GM18499 (cell line): Measurements from ENCODE around the gene GALNS.

Experiments used
- ATAC-seq: cut with Tn5 transposase; IDR thresholded peaks from one replicate; pipeline ENCODE4 v1.9.1; 2021; ENCODE audit warnings: moderate number of reproducible peaks; ENCODE audit not compliant: insufficient read depth, unreplicated experiment

Gene GALNS

DNA sequence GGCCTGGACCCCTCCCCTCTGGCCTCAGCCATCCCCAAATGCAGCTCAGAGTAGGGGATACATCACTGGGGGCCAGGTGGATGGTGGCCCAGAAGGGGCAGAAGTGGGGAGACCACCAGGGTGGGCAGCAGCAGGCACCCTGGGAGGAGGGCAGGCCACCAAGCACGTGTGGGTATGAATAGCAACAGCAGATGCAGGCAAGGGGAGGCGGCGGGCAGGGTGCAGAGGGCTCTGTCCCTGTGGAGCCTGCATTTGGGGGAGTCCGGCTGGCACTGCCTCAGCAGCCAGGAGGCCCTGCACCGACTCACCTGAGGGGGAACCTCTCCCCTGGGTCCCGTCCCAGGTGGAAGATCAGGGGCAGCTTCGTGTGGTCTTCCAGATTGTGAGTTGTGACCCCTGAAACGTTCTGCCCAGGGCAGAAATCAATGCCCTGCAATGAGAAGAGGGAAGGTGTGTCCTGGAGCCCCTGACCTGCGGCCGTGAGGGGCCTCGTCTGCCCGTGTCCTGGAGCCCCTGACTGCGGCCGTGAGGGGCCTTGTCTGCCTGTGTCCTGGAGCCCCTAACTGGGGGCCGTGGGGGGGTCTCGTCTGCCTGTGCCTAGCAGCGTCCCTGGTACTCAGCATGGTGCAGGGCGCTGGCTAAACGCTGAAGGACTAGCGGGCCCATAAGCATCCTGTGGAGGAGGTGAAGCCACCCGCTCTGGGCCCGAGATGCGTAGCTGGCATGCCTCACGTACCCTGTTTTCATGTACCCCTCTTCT, 34.3 kb downstream of the GALNS start:
- no peak for ATAC-seq

DNA sequence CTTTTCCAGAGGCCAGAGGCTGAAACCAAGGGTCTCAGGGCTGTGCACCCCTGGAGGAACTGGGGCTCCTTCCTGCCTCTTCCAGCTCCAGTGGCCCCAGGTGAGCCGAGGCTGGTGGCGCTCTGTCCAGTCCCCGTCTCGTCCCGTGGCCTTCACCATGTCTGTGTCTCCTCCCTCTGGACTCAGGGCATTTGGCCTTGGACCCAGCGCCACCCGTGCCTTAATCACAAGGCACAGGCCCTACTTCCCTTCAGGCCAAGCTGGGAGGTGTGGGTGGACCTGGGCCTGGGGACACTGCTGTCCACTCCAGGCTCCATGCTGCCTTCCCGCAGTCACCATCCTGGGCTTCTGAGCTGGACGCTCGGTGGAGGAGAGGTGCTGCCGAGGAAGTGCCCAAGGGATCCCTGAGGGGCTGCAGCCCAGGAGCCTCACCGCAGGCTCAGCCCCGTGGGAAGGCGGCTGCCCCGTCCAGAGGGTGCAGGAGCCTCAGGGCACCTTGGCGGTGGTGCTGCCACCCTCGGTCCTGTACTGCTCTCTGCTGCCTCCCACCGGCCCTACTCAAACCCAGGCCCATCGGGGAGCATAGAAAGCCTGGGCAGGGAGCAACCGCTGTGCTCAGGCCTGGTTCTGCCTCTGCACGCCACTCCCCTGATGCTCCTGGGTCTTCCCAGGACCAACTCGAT, 35.4 kb downstream of the GALNS start:
- no peak for ATAC-seq

DNA sequence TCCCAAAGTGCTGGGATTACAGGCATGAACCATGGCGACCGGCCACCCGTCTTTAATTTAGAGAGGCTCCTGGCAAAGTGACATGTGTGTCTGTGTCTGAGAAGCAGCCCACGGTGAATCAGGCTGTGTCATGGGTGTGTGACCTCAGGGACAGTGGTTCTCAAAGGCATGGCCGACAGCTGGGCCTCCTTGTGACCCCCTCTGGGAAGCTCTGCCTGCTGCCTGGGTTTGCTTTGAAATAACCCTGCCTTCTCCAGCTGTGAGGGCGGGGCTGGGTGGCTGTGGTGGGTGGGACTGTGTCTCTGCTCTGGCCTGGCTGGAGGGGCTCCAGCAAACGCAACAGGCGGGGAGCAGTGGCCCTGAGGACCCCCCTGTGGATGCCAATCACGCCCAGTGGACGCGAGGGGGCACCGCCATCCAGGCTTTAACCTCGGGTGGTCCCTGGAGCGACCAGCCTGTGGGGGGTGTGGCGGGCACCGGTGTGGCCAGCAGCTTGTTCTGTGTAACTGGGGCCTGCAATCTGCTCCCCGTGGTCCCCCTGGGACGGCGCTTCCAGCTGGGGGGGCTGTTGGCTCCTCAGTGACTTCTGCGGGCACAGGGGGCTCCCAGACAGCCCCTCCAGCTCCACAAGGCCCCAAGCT, 36.2 kb downstream of the GALNS start:
- ATAC-seq, result no peak

DNA sequence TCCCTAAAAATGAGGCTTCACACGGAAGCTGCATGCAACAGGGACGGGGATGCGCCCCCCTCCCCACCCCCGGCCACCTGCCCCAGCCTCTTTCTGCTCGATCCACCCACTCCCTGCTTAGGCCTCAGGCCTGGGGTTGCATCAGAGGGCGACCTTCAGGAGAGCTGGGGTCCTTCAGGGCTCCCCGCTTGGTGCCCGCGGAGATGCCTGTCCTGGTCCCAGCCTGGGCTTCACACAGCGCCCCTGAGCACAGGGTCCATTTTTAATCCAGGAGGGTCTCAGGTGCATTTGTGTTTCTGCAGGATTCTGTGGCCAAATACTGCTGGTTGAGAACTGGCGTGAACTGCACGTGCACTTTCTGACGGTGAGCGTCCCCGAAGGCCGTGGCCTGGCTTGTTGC, 37.6 kb downstream of the GALNS start:
- no peak for ATAC-seq

DNA sequence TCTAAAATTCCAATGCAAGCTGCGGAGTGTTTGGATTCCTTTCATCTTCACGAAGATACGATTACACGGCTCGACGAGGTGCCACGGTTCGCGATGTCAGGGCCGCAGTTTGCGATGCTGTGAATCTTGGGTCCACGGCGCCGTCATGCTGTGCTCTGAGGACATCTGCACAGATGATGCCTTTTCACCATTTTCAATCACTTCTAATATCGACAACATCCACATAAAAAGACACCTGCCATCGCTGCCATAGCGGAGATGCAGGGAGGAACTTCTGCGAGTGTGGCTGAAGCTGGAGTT, 38.2 kb downstream of the GALNS start:
- ATAC-seq, result no peak

DNA sequence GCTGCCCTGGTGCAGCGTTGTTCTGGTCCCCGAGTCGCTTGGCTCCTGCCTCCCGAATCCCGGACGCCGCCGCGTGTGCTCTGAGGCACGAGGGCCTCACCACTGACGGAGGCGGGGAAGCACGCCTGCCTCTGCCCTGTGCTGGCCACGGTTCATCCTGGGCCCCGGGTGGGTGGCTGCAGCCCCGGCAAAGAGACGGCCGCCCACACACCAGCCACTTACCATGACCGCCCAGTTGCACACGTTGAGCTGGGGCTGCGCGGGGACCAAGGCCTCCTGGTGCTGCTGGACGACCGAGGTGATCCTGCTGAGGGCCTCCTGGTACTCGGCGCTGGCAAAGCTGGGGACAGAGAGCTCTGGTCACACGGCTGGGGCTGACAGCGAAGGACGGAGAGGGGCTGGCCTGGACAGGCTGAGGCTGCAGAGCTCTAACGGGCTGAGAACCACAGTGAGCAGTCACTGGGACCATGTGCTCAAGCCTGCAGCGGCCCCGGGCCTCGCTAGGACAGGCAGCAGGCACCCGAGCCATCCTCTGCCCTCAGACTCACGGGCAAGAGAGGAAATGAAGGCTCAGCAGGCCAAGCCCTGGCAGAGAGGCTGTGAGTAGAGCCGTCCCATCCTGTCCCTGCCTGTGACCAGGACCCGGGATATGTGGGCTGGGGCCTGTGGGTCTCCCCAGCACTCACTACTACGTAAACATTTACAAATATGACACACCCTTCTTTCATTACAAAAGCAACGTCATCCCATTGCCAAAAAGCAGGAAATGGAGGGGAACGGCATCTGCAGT, 38.8 kb downstream of the GALNS start:
- ATAC-seq, result no peak

DNA sequence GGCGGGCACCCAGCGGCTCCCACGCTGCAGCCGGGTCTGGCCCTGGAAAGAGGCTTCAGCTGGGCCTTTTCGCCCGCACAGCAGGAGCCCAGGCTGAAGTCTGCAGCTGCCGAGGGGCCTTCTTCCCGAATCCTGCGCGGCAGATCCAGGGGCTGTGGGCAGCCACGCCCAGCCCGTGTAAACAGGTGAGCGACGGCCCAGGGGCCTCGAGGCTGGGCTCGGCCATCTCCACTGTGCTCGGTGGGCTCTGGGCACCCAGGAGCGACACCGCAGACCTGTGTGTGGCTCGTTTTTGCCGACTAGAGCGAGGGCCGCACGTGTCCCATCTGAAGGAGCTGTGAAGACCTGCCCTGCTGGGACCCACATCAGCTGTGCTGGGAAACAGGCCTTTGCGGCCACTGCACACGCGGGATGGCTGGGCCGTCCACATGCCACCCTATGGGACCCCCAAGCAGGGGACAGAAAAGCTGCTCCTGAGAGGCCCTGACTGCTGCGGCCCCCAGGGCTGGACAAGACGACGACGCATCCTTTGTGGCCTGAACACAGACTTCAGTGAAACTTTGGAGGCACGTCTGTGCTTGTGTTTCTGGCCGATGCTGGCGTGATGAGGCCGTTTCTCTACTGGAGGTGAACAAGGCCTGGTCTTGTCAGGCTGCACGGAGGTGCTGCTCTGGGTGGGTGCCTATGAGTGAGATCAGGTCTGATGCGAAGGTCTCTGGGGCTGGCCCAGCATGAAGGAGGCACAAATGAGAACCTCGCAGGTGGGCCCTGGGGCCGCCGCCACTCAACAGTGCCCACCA, 39.8 kb downstream of the GALNS start:
- ATAC-seq, result no peak

DNA sequence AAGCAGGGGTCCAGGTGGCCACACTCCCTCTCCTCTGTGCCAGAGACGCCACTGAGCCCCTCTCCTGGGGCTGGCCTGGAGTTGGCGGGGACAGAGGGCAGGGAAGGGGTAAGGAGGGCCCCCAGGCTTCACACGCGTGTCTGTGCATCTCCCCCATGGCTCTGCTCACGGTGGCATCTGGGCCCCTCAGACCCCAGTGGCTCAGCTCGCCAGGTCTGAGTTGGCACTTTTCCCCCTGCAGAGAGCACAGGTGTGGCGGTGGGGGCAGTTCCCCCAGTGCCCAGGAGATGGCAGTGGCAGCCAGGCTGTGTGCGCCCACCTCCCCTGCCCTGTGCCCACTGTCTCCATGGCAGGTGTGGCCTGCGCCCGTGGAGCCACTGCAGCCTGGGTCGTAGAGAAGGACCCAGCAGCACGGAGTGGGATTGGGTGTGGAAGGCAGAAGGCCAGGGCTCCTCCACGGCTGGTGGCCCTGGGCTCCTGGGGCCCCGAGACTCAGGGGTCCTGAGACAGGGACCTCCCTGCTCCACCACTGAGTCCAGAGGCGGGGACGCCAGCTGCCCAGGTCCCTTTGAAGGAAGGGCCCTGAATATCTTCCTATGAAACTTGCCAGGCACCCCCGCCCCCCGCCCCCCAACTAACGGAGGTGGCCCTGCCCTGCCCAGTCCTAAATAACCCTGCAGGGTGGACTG, 40.7 kb downstream of the GALNS start:
- ATAC-seq, result no peak

DNA sequence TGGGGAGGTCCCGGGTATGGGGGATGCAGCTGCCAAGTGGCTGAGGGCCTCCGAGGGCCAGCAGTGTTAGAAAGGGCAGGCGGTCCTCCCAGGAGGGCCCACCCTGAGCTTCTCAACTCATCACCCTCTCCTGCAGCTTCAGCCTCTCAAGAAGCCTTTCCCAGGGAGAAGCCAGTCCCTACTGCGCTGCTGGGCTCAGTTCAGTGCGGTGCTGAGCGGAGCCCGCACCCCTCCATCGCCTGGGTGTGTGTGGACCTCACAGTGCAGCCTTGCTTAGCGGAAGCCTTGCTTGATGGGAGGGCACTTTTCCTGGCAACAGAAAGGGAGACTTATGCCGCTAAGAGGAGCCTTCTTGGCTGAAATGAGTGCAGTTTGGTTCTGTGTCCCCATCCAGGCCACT, 41.5 kb downstream of the GALNS start:
- ATAC-seq, result no peak

DNA sequence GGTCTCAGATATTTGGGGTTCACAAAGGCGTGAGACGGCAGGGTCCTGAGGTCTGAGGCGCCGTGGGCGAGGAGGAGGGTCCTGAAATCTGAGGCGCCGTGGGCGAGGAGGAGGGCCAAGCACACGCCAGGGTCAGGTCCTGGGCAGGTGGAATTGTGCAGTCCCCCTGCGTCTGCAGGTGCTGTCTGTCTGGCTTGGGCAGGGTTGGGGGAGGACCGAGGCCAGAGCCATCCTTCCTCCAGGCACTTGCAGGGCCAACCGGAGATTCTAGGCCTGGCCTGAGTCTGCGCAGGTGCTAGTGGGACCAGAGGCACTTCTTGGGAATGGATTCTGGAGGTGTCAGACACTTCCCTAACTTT, 42.6 kb downstream of the GALNS start:
- ATAC-seq, result no peak

DNA sequence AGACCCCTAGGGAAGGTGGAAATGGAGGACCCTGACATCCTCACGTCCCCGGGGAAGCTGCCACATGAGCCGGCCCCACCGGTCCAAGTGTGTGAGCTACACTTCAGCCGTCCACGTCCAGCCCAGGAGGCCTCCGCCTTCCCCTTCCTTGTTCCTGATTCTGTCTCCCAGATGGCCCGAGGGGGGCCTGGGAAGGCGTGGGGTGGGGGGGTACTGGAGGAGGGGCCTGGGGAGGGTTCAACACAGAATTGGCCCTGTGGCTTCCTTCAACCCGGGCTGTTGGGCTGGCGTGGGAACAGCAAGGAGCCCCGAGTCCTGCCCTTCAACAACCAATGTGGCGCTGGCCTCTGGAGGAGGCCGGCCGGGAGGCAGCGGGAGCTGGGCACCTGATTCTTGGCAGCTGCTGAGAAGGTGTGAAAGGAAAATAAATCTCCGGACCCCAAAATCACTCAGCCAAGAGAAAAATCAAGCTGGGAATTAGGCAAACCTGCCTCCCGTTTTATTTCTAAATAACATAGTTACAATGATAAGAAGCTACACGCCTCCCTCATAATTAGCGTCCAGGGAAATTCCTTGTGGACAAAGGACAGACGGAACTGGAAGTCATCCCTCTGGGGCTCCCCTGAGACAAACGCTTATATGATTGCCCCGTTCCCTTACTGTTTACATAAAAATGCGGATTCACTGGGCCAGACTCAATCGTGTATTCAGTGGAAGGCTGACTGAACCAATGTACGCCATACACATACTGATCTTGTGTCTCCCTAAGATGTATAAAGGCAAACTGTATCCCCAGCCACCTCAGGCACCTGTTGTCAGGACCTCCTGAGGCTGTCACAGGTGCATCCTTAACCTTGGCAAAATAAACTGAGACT, 43.2 kb downstream of the GALNS start:
- no peak for ATAC-seq

DNA sequence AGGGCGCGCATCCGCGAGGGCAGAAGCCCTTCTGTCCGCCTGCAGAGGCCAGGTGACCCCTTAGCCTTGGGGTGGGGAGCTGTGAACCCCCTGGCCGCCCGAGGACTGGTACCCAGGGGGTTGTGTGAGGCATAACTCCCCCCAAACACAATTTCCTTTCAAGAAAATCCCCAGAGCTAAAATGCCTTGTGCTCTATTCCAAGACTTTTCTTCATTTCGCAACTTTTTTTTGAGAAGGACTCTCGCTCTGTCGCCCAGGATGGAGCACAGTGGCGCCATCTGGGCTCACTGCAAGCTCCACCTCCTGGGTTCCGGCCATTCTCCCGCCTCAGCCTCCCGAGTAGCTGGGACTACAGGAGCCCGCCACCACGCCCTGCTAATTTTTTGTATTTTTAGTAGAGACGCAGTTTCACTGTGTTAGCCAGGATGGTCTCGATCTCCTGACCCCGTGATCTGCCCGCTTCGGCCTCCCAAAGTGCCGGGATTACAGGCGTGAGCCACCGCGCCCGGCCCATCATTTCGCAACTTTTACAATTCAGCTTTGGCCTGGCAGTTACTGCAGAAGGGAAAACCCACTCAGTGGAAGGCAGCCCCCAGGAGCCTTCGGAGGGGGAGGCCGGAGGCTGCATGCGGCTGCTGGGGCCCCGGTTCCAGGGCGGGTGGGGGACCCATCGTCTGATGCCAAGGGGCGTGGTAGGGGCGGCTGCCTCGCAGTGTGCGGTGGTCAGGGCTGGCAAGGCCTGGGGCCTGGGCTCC, 44.1 kb downstream of the GALNS start:
- no peak for ATAC-seq

DNA sequence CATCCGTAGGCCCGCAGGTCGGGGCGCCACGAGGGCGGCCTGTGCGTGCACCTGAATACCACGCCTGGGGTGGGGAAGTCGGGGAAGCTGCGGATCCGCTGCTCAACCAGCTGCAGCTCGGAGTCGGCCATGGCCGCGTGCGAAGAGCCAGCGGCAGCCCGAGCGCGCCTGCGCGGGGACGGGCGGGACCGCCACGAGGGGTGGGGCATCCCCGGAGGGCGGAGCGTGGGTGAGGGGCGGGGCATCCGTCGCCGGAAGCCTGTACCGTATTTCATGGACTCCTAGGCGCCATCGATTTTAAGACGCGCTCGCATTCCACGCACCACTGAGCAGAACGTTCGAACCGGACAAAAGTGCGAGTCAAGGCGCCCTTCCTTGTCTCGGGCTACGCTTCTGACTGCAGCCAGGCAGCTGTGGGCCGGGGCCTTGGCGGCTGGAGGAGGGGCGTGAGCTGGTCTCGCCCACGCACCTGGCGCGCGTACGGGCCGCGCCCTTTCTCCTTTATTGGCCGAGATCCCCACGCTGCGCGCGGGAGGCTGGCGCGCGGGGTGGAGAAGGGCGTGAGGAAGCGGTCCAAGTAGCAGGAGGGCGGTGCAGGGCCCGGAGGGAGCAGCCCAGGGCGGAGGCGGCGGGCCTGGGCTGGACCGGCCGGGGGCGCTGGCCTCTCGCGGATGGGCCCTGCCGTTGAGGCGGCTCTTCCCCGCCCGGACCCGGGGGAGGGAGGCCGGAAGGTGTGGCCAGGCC, 44.8 kb downstream of the GALNS start, which contains the start of gene APRT:
APRT (minus strand) TSS at position 160 of the 744 bp plus-strand sequence; CDS start at position 131, 29 bp downstream.
- peak; percentile 40 for ATAC-seq

DNA sequence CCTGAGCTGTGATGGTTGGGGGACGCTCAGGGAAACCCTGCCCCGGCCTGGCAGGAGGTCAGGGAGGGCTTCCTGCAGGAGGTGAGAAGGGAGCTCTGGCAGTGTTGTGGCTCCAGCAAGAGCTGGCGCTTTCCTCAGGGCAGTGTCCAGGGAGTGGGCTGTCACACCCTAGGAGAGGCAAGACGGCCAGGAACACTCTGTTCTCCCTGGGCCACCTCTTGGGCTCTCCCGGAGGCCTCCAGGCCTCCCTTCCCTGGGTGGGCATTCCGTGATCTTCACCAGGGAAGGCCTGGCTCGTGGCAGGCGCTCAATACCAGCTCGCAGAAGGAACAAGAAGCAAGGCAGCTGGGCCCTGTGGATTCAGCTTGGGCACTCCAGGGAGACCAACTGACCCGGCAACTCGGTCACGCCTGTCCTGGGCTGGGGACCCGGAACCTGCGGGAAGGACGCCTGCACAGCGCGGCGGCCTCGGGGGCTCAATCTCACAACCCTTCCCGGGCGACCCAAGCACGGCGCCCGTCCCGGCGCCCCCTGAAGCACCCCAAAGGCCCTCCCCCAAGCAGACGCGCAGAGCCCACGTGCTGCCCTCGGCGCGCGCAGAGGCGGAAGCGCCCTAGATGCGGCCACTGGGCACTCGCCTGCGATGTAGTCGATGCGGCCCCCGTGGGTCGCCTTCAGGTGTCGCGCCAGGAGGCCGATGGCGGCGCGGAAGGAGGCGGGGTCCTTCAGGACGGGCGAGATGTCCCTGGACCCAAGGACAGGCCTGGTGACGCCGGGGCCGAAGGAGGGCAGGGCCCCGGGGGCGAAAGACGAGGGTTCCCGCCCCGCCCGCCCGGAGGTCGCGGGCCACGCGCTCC, 45.6 kb downstream of the GALNS start:
- peak; percentile 11 for ATAC-seq

DNA sequence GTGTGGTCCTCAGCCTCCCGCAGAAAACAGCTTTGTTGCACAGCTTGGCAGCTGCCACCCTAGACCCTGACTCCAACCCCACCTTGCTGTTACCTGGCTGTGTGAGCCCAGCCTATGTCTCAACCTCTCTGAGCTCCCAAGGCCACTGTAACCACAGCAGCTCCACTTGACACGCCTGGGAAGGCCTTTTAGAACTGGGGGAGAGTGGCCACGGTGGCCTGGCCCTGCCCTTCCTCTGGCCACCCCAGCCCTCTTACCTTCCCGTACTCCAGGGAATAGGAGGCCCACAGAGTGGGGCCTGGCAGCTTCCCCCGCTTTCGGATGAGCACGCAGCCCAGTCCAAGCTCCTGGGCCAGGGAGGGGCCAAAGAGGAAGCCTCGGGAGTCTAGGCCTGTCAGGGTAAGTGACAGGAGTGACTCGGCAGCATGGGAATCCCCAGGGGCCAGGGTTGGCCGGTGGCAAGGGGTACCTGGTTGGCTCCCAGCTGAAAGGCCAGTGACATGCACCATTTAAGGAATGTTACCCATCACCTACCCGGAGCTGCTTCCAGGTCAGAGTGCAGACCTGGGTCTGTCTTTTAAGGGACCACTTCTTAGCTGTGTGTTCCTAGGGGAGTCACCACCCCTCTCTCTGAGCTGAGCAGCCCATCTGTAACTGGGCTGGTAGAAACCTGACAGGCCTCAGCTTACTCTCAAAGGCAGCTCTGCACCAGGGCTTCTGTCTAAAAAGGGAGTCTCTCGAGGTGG, 46.4 kb downstream of the GALNS start:
- ATAC-seq, result no peak
